Sigmoid colon (tissue), 4 donors: ENCODE results near the gene TEK.

Experiments
- POLR2AphosphoS5 ChIP-seq, 4 donors: sonication (generic); formaldehyde crosslinking; IDR thresholded peaks; one replicate each; pipeline ENCODE4 v1.6.1; 2017; ENCODE audit warnings: antibody characterized with exemption in 4 of 4
- TF ChIP-seq, protein P1 (sequence below), 4 experiments: fragments of 450-650 bp in 3 of 4; fragments of 200-600 bp in 1 of 4; IDR thresholded peaks; one replicate each; pipeline ENCODE4 v1.5.1; 2016 to 2019; ENCODE audit warnings: antibody characterized with exemption in 4 of 4, mild to moderate bottlenecking in 3 of 4, moderate library complexity in 2 of 4

DNA sequence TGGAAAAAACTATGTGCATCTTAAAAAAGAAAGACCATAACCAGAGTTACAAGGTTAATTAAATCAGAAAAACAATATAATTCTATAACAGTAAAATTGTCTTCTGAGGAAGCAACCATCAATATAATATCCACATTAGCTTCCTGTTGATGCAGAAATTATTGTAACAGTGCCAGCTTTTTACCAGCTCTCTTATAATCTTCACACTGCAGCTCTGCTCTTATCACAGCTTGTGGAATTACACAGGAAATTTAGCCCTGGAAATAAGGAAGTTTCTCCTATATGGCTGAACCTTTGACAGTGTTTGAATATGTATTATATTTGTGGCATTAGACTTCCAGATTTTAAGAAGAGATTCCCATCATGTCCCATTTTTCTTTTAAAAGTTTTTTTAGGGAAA lies 49.1 kb upstream of the TEK start:
- TF ChIP-seq POLR2AphosphoS5 (IDR thresholded peaks at IDR 0.05), result no peak
- TF ChIP-seq, protein P1, sequence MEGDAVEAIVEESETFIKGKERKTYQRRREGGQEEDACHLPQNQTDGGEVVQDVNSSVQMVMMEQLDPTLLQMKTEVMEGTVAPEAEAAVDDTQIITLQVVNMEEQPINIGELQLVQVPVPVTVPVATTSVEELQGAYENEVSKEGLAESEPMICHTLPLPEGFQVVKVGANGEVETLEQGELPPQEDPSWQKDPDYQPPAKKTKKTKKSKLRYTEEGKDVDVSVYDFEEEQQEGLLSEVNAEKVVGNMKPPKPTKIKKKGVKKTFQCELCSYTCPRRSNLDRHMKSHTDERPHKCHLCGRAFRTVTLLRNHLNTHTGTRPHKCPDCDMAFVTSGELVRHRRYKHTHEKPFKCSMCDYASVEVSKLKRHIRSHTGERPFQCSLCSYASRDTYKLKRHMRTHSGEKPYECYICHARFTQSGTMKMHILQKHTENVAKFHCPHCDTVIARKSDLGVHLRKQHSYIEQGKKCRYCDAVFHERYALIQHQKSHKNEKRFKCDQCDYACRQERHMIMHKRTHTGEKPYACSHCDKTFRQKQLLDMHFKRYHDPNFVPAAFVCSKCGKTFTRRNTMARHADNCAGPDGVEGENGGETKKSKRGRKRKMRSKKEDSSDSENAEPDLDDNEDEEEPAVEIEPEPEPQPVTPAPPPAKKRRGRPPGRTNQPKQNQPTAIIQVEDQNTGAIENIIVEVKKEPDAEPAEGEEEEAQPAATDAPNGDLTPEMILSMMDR (IDR thresholded peaks at IDR 0.05), result no peak
